ENCODE results near the gene CERS4.

- TF ChIP-seq SPI1 (IDR thresholded peaks at IDR 0.05; ENCODE audit: low read depth, low read length), result no peak
- TF ChIP-seq POLR2A (IDR thresholded peaks at IDR 0.05; ENCODE audit: low read depth, low read length), result no peak
- TF ChIP-seq POU2F2 (IDR thresholded peaks at IDR 0.05; ENCODE audit: low read depth, low read length), result no peak
- no peak for TF ChIP-seq TAF1 (IDR thresholded peaks at IDR 0.05; ENCODE audit: low read depth, low read length)
- no peak for TF ChIP-seq POLR2AphosphoS5 (IDR thresholded peaks at IDR 0.05; ENCODE audit: low read depth, low read length)
Measured at GRCh38 chr19:8243146-8243545, 34.0 kb downstream of the CERS4 start.
